GM19328 (cell line): Measurements from ENCODE around the gene AGAP2.
"Not testable (repeated sequence)": the region's sequence is repeated elsewhere in the genome, so short reads cannot be mapped to it uniquely, and the experiment has no call there.

ENCODE experiments used
- ATAC-seq: cut with Tn5 transposase; IDR thresholded peaks from one replicate; pipeline ENCODE4 v1.9.1; 2021; ENCODE audit warnings: mild to moderate bottlenecking, moderate library complexity; ENCODE audit not compliant: unreplicated experiment

Gene AGAP2

GRCh38 chr12:57738661-57739237 is at the start of gene AGAP2:
Gene AGAP2 (minus strand): TSS chr12:57738742. CDS start chr12:57738246, 496 bp downstream.
- ATAC-seq: no peak

DNA sequence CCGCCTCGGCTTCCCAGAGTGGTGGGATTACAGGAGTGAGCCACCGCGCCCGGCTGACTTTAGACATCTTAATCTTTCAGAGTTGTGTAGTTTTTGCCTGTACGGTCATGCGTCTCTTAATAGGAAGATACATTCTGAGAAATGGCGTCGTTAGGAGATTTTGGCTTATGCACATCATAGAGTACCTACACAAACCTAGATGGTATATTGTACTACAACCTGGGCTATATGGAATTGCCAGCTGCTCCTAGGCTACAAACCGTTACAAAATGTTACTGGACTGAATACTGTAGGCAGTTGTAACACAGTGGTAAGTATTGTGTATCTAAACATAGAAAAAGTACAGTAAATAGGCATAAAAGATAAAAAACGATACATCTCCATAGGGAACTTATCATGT is 45.3 kb upstream of the AGAP2 start:
- no peak for ATAC-seq

DNA sequence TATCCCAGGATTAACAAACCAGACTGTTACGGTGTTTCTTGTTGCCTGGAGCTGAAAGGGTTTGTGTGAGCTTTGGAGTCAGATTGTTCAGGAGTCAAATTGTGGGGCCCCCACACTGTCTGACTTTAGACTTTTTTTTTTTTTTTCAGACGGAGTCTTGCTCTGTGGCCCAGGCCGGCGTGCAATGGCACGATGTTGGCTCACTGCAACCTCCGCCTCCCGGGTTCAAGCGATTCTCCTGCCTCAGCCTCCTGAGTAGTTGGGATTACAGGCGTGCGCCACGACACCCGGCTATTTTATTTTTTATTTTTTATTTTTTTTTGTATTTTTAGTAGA is 44.9 kb upstream of the AGAP2 start:
- ATAC-seq: no peak

GRCh38 chr12:57782608-57783465 is 44.3 kb upstream of the AGAP2 start, which contains the start of gene TSFM:
Gene TSFM (plus strand): TSS chr12:57782787. CDS start chr12:57782802, 15 bp downstream.
- peak; percentile 63 for ATAC-seq

- ATAC-seq: no peak
These were observed 43.7 kb upstream of the AGAP2 start for GRCh38 chr12:57782243-57782607.

DNA sequence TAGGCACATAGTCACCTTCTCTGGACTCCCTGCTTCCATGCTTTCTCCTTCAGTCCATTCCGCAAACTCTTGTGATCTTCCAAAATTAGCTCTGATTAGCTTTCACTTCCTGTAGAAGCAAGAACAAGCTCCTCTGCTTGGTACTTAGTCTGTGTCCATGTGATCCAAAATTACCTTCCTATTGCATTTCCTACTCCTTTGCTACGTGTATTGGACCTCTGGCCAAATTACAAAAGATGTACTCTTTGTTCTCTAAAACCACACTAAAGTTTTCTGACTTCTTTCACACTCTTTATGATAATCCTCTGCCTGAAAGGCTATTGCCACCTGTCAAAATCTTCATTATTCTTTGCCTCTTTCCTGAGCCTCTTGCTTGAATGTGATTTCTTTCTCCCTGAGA is 43.3 kb upstream of the AGAP2 start:
- ATAC-seq: no peak

DNA sequence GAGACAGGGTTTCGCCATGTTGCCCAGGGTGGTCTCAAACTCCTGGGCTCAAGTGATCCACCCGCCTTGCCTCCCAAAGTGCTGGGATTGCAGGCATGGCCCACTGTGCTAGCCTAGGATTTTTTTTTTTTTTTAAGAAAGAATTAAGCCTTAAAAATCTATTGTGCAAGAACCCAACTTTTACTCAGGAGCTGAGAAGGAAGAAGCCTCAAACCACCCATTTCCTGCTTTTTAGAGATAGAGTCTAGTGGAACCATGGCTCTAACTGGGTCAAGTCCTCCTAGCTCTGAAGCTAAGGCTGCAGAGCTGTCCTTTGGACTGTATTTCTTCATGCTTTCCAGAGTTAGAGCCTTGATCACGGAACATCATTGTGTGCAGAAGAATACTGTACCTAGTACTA is 42.7 kb upstream of the AGAP2 start:
- no peak for ATAC-seq

DNA sequence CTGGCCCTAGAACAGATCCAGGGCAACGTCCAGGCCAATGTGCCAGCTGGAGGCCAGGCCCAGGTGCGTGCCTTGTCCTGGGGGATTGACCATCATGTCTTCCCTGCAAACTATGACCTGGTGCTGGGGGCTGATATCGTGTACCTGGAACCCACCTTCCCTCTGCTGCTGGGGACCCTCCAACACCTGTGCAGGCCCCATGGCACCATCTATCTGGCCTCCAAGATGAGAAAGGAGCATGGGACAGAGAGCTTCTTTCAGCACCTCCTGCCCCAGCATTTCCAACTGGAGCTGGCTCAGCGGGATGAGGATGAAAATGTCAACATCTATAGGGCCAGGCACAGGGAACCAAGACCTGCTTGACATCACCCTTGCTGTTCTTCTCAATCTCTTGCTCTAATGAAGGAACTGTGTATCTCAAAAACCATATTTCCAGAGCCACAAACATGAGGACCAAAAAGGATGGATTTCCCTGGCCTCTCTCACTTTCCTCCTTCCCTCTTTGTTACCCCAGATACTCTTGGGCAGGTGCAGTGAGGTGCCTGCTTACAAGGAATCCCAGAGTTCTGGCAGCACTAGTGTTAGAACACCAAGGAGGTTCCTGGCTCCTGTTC is 41.8 kb upstream of the AGAP2 start:
- ATAC-seq: no peak

- ATAC-seq: no peak
These were observed 41.2 kb upstream of the AGAP2 start for GRCh38 chr12:57779736-57780135.

GRCh38 chr12:57777911-57778310 is 39.4 kb upstream of the AGAP2 start:
- ATAC-seq: no peak

DNA sequence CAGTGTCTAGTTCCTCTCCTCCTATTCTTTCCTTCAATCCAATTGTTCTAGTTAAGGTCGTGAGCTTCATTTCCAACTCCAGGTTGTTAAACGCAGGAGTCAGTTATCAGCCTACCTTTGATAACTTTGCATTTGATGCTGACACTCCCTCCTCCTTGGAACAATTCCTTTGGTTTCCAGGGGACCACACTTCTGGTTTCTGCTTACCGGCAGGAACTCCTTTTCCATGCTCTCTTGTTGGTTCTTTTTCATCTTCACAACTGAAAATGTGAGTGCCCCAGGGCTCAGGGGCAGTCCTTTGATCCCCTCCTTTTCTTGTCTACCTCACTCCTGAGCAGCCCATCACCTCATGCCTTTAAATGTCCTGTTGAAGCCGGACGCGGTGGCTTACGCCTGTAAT is 38.8 kb upstream of the AGAP2 start:
- ATAC-seq: no peak

- ATAC-seq: no peak
These were observed 37.7 kb upstream of the AGAP2 start for GRCh38 chr12:57776247-57776587.

- ATAC-seq: no peak
These were observed 37.2 kb upstream of the AGAP2 start for GRCh38 chr12:57775563-57776246.

DNA sequence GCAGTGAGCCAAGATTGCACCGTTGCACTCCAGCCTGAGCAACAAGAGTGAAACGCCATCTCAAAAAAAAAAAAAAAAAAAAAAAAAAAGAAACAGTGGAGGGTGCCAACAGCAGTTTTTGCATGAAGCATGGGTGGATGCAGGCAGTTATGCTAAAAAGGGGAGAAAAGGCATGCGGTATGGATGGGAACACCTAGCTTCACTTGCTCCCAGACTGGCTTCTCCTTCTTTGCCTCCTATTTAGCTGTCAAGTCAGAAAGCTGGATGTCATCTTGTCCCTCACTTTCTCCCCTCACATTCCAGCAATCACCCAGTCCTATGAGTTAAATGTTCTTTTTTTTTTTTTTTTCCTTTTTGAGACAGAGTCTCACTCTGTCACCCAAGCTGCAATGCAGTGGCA is 36.5 kb upstream of the AGAP2 start:
- ATAC-seq: no peak

DNA sequence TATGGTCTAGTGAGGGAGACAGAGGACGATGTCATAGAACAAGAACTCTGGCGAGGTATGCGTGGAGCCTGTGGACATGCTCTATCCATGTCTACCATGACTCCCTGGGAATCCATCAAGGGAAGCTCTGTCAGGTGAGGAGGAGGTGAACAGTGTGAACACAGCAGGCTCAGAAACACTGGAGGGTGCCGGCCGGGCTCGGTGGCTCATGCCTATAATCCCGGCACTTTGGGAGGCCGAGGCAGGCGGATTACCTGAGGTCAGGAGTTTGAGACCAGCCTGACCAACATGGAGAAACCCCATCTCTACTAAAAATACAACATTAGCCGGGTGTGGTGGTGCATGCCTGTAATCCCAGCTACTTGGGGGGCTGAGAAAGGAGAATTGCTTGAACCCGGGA is 36.1 kb upstream of the AGAP2 start:
- ATAC-seq: not testable (repeated sequence)

DNA sequence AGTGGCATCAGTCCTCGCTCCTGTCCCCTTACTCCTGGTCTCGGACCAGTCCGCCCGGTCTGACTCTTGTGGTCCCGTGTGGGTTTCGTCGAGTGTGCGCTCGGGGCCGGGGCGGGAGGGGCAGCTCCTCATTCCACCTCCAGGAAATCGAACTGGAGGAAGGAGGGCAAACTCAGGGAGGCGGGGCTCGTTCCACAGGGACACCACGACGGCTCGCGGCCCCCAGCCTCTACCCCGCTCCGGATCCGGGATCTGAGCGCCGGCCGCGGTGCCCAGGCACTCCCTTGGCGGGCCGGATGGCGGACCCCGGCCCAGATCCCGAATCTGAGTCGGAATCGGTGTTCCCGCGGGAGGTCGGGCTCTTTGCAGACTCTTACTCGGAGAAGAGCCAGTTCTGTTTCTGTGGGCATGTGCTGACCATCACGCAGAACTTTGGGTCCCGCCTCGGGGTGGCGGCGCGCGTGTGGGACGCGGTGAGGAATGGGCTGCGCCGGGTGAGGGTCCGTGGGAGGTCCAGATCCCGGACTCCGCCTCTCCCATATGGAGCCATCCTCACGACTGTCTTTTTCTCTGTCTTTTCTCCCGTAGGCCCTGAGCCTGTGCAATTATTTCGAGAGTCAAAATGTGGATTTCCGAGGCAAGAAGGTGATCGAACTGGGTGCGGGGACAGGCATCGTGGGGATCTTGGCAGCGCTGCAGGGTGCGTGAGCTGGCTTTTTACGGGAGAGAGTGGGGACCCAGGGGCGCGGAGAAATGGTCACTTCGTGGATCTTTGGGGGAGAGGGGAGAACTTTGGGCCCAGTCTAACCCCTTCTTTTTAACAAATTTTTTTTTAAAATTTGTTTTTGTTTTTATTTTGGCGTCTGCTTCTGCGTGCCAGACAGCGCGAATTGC is 34.1 kb upstream of the AGAP2 start, which contains the start of gene EEF1AKMT3:
Gene EEF1AKMT3, plus strand, starts transcription at position 186 of the 894 bp plus-strand sequence. Its CDS starts 111 bp downstream, at position 297.
- ATAC-seq: peak; percentile 23

DNA sequence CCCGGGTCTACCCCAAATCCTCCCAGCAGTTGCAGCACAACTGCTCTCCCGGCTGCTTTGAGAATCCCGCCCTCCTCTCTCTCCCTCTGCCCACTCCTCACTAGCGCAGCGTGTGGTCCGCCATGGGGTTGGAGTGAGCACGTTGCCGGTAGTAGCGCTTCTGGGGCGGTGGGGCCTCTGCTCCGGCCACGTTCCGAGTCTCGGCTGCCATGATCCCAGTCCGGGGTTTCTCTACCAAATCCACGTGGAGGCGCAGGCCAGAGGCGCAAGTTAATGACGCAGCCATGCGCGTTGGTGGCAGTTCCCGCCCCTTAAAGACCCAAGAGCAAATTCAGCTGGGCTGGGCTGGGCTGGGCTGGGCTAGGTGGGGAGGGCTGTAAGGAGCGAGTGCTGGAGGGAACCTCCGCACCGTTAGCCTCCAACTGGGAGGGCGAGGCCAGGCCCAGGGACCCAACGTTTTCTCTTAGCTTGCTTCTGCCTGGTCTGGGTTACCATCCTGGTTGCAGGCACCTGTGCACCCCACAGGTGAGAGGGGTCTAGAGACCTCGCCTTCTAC is 33.4 kb upstream of the AGAP2 start, which contains the start of gene METTL1:
Gene METTL1, minus strand, starts transcription at position 233 of the 556 bp plus-strand sequence. Its CDS starts 22 bp downstream, at position 211.
- ATAC-seq: peak; percentile 73

GRCh38 chr12:57771236-57771872 is 32.8 kb upstream of the AGAP2 start:
- peak; percentile 63 for ATAC-seq

GRCh38 chr12:57770734-57771133 is 32.2 kb upstream of the AGAP2 start:
- ATAC-seq: no peak

DNA sequence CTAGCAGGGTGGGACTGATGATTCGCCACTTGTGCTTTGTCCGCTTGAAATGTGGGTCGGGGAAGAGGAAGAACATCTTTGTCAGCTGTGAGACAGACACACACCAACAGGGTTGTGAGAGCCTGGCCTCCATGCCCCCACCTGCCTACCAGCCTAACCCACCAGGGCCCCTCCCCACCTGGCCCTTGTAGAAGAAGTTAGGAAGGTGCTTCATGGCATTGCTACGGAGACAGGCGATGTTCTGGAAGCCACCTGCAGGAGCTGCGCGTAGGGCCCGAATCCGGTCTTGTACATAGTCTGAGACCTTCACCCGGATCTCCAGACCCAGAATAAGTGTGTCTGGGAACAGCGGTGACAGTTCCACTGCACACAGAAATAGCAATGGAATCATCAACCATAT is 31.1 kb upstream of the AGAP2 start:
- no peak for ATAC-seq
